Measurements from ENCODE around the gene PARS2. TPM values are rescaled to one million over a fixed set of nuclear protein-coding genes. Genes with fewer than 3 reads are reported as not detected.

PARS2 gene
- total and polyA plus RNA-seq, 4 donors: 4.0 to 7.5 (median 5.4) TPM

- DNase-seq (ENCODE audit: low read depth in 4 of 6, low spot score in 6 of 6): no peak
- WGBS (ENCODE audit: insufficient coverage): 30% methylated on average over 39 of the region's 39 CpGs
These were observed 35.9 kb upstream of the PARS2 start for GRCh38 chr1:54800041-54800898.

GRCh38 chr1:54798769-54799641 is 34.7 kb upstream of the PARS2 start:
- peaks cover 29% of the 10 kb centered on the region for H3K27me3 ChIP-seq (ENCODE audit: control insufficient read depth, insufficient read depth, low read length)
- no peaks in the 10 kb centered on the region for H3K9me3 ChIP-seq (ENCODE audit: control insufficient read depth, insufficient read depth, low read length)
- H3K4me1 ChIP-seq (ENCODE audit: control insufficient read depth, insufficient read depth, low read length): peaks cover 25% of the 10 kb centered on the region
- H3K27ac ChIP-seq (ENCODE audit: low read depth, low read length): no peak overlapping the region
- WGBS (ENCODE audit: insufficient coverage): 78% methylated on average over 5 of the region's 6 CpGs
- DNase-seq (ENCODE audit: low read depth in 4 of 6, low spot score in 6 of 6): no peak
- H3K36me3 ChIP-seq (ENCODE audit: control insufficient read depth, insufficient read depth, low read length): no peaks in the 10 kb centered on the region
- no peak overlapping the region for H3K4me3 ChIP-seq (ENCODE audit: low read depth, low read length)

More at GRCh38 chr1:54800041-54800898, 35.9 kb upstream of the PARS2 start:
- Histone ChIP-seq H3K4me3 (ENCODE audit: low read depth, low read length) (peak overlapping the region; percentile 4), H3K4me1 (ENCODE audit: control insufficient read depth, insufficient read depth, low read length) (peaks cover 17% of the 10 kb centered on the region), H3K9me3 (ENCODE audit: control insufficient read depth, insufficient read depth, low read length) (no peaks in the 10 kb centered on the region), H3K27me3 (ENCODE audit: control insufficient read depth, insufficient read depth, low read length) (peaks cover 29% of the 10 kb centered on the region), H3K36me3 (ENCODE audit: control insufficient read depth, insufficient read depth, low read length) (no peaks in the 10 kb centered on the region), H3K27ac (ENCODE audit: low read depth, low read length) (no peak overlapping the region)

- H3K27ac ChIP-seq (ENCODE audit: low read depth, low read length): no peak overlapping the region
- H3K9me3 ChIP-seq (ENCODE audit: control insufficient read depth, insufficient read depth, low read length): no peaks in the 10 kb centered on the region
- no peak for DNase-seq (ENCODE audit: low read depth in 4 of 6, low spot score in 6 of 6)
- 68% methylated on average over 2 of the region's 3 CpGs for WGBS (ENCODE audit: insufficient coverage)
- no peak overlapping the region for H3K4me3 ChIP-seq (ENCODE audit: low read depth, low read length)
- H3K4me1 ChIP-seq (ENCODE audit: control insufficient read depth, insufficient read depth, low read length): peaks cover 26% of the 10 kb centered on the region
- no peaks in the 10 kb centered on the region for H3K36me3 ChIP-seq (ENCODE audit: control insufficient read depth, insufficient read depth, low read length)
- peaks cover 29% of the 10 kb centered on the region for H3K27me3 ChIP-seq (ENCODE audit: control insufficient read depth, insufficient read depth, low read length)
These were observed 33.9 kb upstream of the PARS2 start for GRCh38 chr1:54798206-54798605.

- H3K27ac ChIP-seq (ENCODE audit: low read depth, low read length): no peak overlapping the region
- no peaks in the 10 kb centered on the region for H3K36me3 ChIP-seq (ENCODE audit: control insufficient read depth, insufficient read depth, low read length)
- H3K4me3 ChIP-seq (ENCODE audit: low read depth, low read length): no peak overlapping the region
- peaks cover 38% of the 10 kb centered on the region for H3K4me1 ChIP-seq (ENCODE audit: control insufficient read depth, insufficient read depth, low read length)
- no peak for DNase-seq (ENCODE audit: low read depth in 4 of 6, low spot score in 6 of 6)
- WGBS (ENCODE audit: insufficient coverage): 100% methylated on average over 1 of the region's 2 CpGs
- H3K27me3 ChIP-seq (ENCODE audit: control insufficient read depth, insufficient read depth, low read length): peaks cover 26% of the 10 kb centered on the region
- peaks cover 2% of the 10 kb centered on the region for H3K9me3 ChIP-seq (ENCODE audit: control insufficient read depth, insufficient read depth, low read length)
These were observed 32.6 kb upstream of the PARS2 start for GRCh38 chr1:54796902-54797301.

GRCh38 chr1:54795841-54796468 is 31.6 kb upstream of the PARS2 start:
- no peak for DNase-seq (ENCODE audit: low read depth in 4 of 6, low spot score in 6 of 6)
- Histone ChIP-seq H3K36me3 (ENCODE audit: control insufficient read depth, insufficient read depth, low read length) (no peaks in the 10 kb centered on the region), H3K27ac (ENCODE audit: low read depth, low read length) (no peak overlapping the region), H3K4me1 (ENCODE audit: control insufficient read depth, insufficient read depth, low read length) (peaks cover 32% of the 10 kb centered on the region), H3K27me3 (ENCODE audit: control insufficient read depth, insufficient read depth, low read length) (peaks cover 16% of the 10 kb centered on the region), H3K9me3 (ENCODE audit: control insufficient read depth, insufficient read depth, low read length) (peaks cover 2% of the 10 kb centered on the region), H3K4me3 (ENCODE audit: low read depth, low read length) (no peak overlapping the region)
- WGBS (ENCODE audit: insufficient coverage): 91% methylated on average over 17 of the region's 18 CpGs

GRCh38 chr1:54795356-54795665 is 31.0 kb upstream of the PARS2 start:
- Histone ChIP-seq H3K9me3 (ENCODE audit: control insufficient read depth, insufficient read depth, low read length) (peaks cover 2% of the 10 kb centered on the region), H3K4me1 (ENCODE audit: control insufficient read depth, insufficient read depth, low read length) (peaks cover 30% of the 10 kb centered on the region), H3K36me3 (ENCODE audit: control insufficient read depth, insufficient read depth, low read length) (no peaks in the 10 kb centered on the region), H3K27me3 (ENCODE audit: control insufficient read depth, insufficient read depth, low read length) (peaks cover 11% of the 10 kb centered on the region), H3K27ac (ENCODE audit: low read depth, low read length) (no peak overlapping the region), H3K4me3 (ENCODE audit: low read depth, low read length) (no peak overlapping the region)
- WGBS (ENCODE audit: insufficient coverage): 86% methylated on average over 1 of the region's 4 CpGs
- DNase-seq (ENCODE audit: low read depth in 4 of 6, low spot score in 6 of 6): no peak

- Histone ChIP-seq H3K4me1 (ENCODE audit: control insufficient read depth, insufficient read depth, low read length) (peaks cover 30% of the 10 kb centered on the region), H3K27ac (ENCODE audit: low read depth, low read length) (no peak overlapping the region), H3K36me3 (ENCODE audit: control insufficient read depth, insufficient read depth, low read length) (no peaks in the 10 kb centered on the region), H3K9me3 (ENCODE audit: control insufficient read depth, insufficient read depth, low read length) (peaks cover 2% of the 10 kb centered on the region), H3K27me3 (ENCODE audit: control insufficient read depth, insufficient read depth, low read length) (peaks cover 6% of the 10 kb centered on the region), H3K4me3 (ENCODE audit: low read depth, low read length) (no peak overlapping the region)
- peak in 1 of 6 donors; percentile 69 for DNase-seq (ENCODE audit: low read depth in 4 of 6, low spot score in 6 of 6)
- 76% methylated on average over 2 of the region's 4 CpGs for WGBS (ENCODE audit: insufficient coverage)
These were observed 30.4 kb upstream of the PARS2 start for GRCh38 chr1:54794451-54795355.

- Histone ChIP-seq H3K4me3 (ENCODE audit: low read depth, low read length) (no peak overlapping the region), H3K4me1 (ENCODE audit: control insufficient read depth, insufficient read depth, low read length) (peaks cover 36% of the 10 kb centered on the region), H3K27ac (ENCODE audit: low read depth, low read length) (peak overlapping the region; percentile 22), H3K27me3 (ENCODE audit: control insufficient read depth, insufficient read depth, low read length) (no peaks in the 10 kb centered on the region), H3K36me3 (ENCODE audit: control insufficient read depth, insufficient read depth, low read length) (no peaks in the 10 kb centered on the region), H3K9me3 (ENCODE audit: control insufficient read depth, insufficient read depth, low read length) (peaks cover 2% of the 10 kb centered on the region)
- WGBS (ENCODE audit: insufficient coverage): 27% methylated on average over 3 of the region's 7 CpGs
- DNase-seq (ENCODE audit: low read depth in 4 of 6, low spot score in 6 of 6): peak; percentile 53 to 97 (median 80)
These were observed 28.5 kb upstream of the PARS2 start for GRCh38 chr1:54792686-54793282.

Measured in spinal cord (tissue), 10 donors.